ENCODE measurements around the gene TMEM91. TPM values are rescaled to one million over a fixed set of nuclear protein-coding genes. Genes with fewer than 3 reads are reported as not detected.

The TMEM91 gene
- total and polyA plus RNA-seq, 9 of the 15 experiments (the other 6 are each of a cell fraction or from before 2014, with no cell fraction given): 1.2 to 5.2 (median 2.7) TPM

GRCh38 chr19:41363753-41364523, 12.4 kb upstream of the TMEM91 start, which contains the start of gene B9D2 (continued):
- TF ChIP-seq ZNF57 (CRISPR knock-in tag; IDR thresholded peaks at IDR 0.05): no peak
- peak; percentile 88 for TF ChIP-seq POLR2B (IDR thresholded peaks at IDR 0.05; ENCODE audit: low read depth, partially characterized antibody)
- TF ChIP-seq ZNF668 (CRISPR knock-in tag; IDR thresholded peaks at IDR 0.05): no peak
- TF ChIP-seq HNRNPUL1 (IDR thresholded peaks at IDR 0.05; ENCODE audit: low read length): no peak
- peak; percentile 66; the same call in 1 of the 2 replicates for TF ChIP-seq SREBF1 (IDR thresholded peaks at IDR 0.05; ENCODE audit: borderline replicate concordance, low read depth, low read length)
- TF ChIP-seq OTX1 (CRISPR knock-in tag; IDR thresholded peaks at IDR 0.05): peak; percentile 51
- peak; percentile 64; the same call in 1 of the 2 replicates for TF ChIP-seq ZBTB26 (CRISPR knock-in tag; IDR thresholded peaks at IDR 0.05)
- TF ChIP-seq CUX1 (CRISPR knock-in tag; IDR thresholded peaks at IDR 0.05): no peak; the same call in 1 of the 2 replicates
- peak; percentile 36 for TF ChIP-seq JUND (IDR thresholded peaks at IDR 0.05; ENCODE audit: borderline replicate concordance, low read depth, low read length)
- TF ChIP-seq JUND (tag; IDR thresholded peaks at IDR 0.05; ENCODE audit: borderline replicate concordance, low read depth, low read length): no peak; the same call in 2 of the 3 replicates
- TF ChIP-seq ATF1 (CRISPR knock-in tag; IDR thresholded peaks at IDR 0.05): no peak
- peak; percentile 91 for TF ChIP-seq ATF1 (tag; IDR thresholded peaks at IDR 0.05)
- peak; percentile 86 for TF ChIP-seq POLR2G (IDR thresholded peaks at IDR 0.05; ENCODE audit: low read depth, low read length)
- no peak for TF ChIP-seq KLF10 (CRISPR knock-in tag; IDR thresholded peaks at IDR 0.05)
- peak; percentile 79 for TF ChIP-seq ZBTB1 (CRISPR knock-in tag; IDR thresholded peaks at IDR 0.05; ENCODE audit: borderline replicate concordance, low read depth)
- TF ChIP-seq ZNF174 (CRISPR knock-in tag; IDR thresholded peaks at IDR 0.05): no peak
- TF ChIP-seq THAP12 (CRISPR knock-in tag; IDR thresholded peaks at IDR 0.05): peak; percentile 72; the same call in 1 of the 2 replicates
- peak; percentile 71 for TF ChIP-seq GABPA (tag; conservative IDR thresholded peaks at IDR 0.05; ENCODE audit: low read depth)
- no peak for TF ChIP-seq ZKSCAN8 (CRISPR knock-in tag; IDR thresholded peaks at IDR 0.05)
- no peak for TF ChIP-seq SIN3B (IDR thresholded peaks at IDR 0.05; ENCODE audit: low read depth)
- peak; percentile 99 for TF ChIP-seq RFX1 (IDR thresholded peaks at IDR 0.05)

Measured in K562 (cell line).